Measurements from ENCODE around the gene MPPED2.

DNA sequence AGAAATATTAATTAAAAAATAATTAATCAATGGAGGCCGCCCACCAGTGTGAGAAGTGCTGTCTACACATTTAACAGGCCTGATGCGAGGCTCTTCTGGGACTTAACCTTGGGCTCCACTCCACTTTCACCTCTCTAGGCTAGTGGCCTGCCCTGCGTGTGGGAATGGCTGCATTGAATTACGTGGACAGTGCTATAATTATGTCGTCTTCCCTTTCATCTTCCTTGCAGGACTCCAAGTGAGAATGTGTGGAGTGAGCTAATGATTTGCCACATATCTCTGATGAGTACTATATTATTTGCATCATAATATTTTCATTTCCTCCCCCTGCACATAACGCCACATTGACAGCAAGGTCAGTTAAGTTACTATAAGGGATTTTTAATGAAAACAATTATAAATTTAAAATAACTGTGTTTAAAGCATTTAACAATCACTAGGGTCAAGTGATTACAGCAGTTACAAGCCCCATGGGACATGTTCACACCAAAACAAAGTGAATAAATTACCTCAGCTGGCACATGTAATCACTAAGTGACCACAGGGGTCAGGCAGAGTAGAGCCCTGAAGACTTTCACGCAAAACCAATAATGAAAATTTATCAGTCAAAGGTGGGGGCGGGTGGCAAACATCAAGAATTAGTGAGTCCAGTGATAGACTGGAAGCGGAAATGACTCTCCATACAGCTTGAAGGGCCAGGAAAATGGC lies 63.5 kb downstream of the MPPED2 start:
- TF ChIP-seq, protein P1, sequence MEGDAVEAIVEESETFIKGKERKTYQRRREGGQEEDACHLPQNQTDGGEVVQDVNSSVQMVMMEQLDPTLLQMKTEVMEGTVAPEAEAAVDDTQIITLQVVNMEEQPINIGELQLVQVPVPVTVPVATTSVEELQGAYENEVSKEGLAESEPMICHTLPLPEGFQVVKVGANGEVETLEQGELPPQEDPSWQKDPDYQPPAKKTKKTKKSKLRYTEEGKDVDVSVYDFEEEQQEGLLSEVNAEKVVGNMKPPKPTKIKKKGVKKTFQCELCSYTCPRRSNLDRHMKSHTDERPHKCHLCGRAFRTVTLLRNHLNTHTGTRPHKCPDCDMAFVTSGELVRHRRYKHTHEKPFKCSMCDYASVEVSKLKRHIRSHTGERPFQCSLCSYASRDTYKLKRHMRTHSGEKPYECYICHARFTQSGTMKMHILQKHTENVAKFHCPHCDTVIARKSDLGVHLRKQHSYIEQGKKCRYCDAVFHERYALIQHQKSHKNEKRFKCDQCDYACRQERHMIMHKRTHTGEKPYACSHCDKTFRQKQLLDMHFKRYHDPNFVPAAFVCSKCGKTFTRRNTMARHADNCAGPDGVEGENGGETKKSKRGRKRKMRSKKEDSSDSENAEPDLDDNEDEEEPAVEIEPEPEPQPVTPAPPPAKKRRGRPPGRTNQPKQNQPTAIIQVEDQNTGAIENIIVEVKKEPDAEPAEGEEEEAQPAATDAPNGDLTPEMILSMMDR (IDR thresholded peaks at IDR 0.05): no peak
- TF ChIP-seq POLR2AphosphoS5 (IDR thresholded peaks at IDR 0.05): no peak
- TF ChIP-seq POLR2A (IDR thresholded peaks at IDR 0.05; ENCODE audit: low read depth): no peak
- no peak for TF ChIP-seq EP300 (IDR thresholded peaks at IDR 0.05)

Measured in esophagus muscularis mucosa (tissue), 4 donors.